GM19467 (cell line): ENCODE measurements around the gene FAM168A.

ENCODE experiments used
- ATAC-seq: cut with Tn5 transposase; IDR thresholded peaks from one replicate; pipeline ENCODE4 v1.9.1; 2021; ENCODE audit warnings: mild to moderate bottlenecking, moderate library complexity; ENCODE audit not compliant: unreplicated experiment

FAM168A gene

GRCh38 chr11:73379189-73379880 lies 218.6 kb downstream of the FAM168A start:
- no peak for ATAC-seq

- peak; percentile 10 for ATAC-seq
These were observed 220.9 kb downstream of the FAM168A start for GRCh38 chr11:73376803-73377629.

- peak; percentile 77 for ATAC-seq
These were observed 221.6 kb downstream of the FAM168A start, which contains the start of gene RELT for GRCh38 chr11:73376160-73376802. Gene RELT (plus strand): TSS chr11:73376399. CDS start chr11:73389137, 12,738 bp downstream.

GRCh38 chr11:73375830-73376159 lies 222.1 kb downstream of the FAM168A start:
- no peak for ATAC-seq

GRCh38 chr11:73374151-73374550 lies 223.8 kb downstream of the FAM168A start:
- no peak for ATAC-seq

- ATAC-seq, result no peak
These were observed 225.4 kb downstream of the FAM168A start for GRCh38 chr11:73372375-73372993.

- ATAC-seq, result no peak
These were observed 230.4 kb downstream of the FAM168A start for GRCh38 chr11:73367482-73368024.

GRCh38 chr11:73366953-73367352 lies 231.0 kb downstream of the FAM168A start:
- ATAC-seq, result no peak

GRCh38 chr11:73366265-73366610 lies 231.7 kb downstream of the FAM168A start:
- no peak for ATAC-seq

- no peak for ATAC-seq
These were observed 232.3 kb downstream of the FAM168A start for GRCh38 chr11:73365352-73366264.

GRCh38 chr11:73363147-73363546 lies 234.8 kb downstream of the FAM168A start:
- no peak for ATAC-seq

GRCh38 chr11:73361953-73362776 lies 235.7 kb downstream of the FAM168A start:
- ATAC-seq, result no peak

GRCh38 chr11:73360743-73361369 lies 237.1 kb downstream of the FAM168A start:
- no peak for ATAC-seq

GRCh38 chr11:73359930-73360742 lies 237.8 kb downstream of the FAM168A start:
- ATAC-seq, result no peak

- ATAC-seq, result no peak
These were observed 238.6 kb downstream of the FAM168A start for GRCh38 chr11:73359341-73359740.

- no peak for ATAC-seq
These were observed 239.8 kb downstream of the FAM168A start for GRCh38 chr11:73358071-73358470.

GRCh38 chr11:73356979-73357860 lies 240.7 kb downstream of the FAM168A start:
- ATAC-seq, result no peak
